ENCODE results near the gene SPRY2.

DNA sequence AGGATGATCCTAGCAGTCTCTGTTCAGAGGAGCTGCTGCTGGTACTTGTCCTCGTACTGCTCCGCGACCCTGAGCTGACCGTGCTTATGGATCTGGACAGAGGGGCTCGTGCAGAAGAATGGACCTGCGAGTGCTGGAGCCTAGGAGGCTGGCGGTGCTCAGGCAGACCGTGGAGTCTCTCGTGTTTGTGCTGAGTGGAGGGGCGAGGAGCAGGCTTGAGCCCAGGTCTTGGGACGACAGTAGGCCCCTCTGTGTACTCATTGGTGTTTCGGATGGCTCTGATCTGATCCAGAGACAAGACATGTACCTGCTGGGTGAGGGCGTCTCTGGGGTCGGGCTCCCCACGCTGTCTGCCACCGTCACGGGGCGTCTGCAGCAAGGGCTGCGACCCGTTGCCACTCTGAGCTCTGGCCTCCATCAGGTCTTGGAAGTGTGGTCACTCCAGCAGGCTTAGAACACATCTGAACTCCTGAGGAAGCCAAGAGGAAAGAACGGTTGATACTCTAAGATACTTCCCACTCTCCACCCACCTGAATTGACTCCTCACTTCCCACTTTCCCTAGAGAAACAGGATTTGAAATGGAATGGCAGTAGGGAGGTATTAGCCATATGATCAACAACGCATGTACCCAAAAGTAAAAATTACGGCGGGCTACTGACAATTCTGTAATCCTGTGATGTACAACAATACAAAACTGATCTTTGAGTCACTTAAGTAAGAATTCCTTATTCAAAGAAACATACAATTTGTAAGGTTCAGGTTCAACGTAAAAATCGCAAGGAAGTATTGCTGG lies 3.4 kb downstream of the SPRY2 start:
- no peak for TF ChIP-seq GATA3 (IDR thresholded peaks at IDR 0.05; ENCODE audit: low read depth, low read length)
- no peak for TF ChIP-seq GATA2 (IDR thresholded peaks at IDR 0.05; ENCODE audit: low read depth, low read length)

Measured in SH-SY5Y (cell line).